GM13976 (cell line): ENCODE results near the gene EOGT.

ENCODE experiments used
- DNase-seq: peaks from one replicate; pipeline ENCODE4 v3.0.0; 2012; ENCODE audit warnings: low spot score
- in situ Hi-C: fragments of 300-500 bp; cut with MboI; formaldehyde crosslinking; loops from one replicate; pipeline ENCODE4 v1.12.0; 2022; ENCODE audit warnings: low sequenced_read_pairs, mixed read lengths, inconsistent platforms; ENCODE audit not compliant: unreplicated experiment
- TF ChIP-seq, protein P1 (sequence below): IDR thresholded peaks from 2 replicates; pipeline ENCODE4 v1.5.1; 2012; ENCODE audit warnings: borderline replicate concordance, mild to moderate bottlenecking; ENCODE audit not compliant: insufficient read depth; ENCODE audit errors: extremely low read depth, missing control alignments, control extremely low read depth

The EOGT gene

GRCh38 chr3:68986496-68987208 lies 26.8 kb downstream of the EOGT start:
- in situ Hi-C loops = no loop called here
- TF ChIP-seq, protein P1, sequence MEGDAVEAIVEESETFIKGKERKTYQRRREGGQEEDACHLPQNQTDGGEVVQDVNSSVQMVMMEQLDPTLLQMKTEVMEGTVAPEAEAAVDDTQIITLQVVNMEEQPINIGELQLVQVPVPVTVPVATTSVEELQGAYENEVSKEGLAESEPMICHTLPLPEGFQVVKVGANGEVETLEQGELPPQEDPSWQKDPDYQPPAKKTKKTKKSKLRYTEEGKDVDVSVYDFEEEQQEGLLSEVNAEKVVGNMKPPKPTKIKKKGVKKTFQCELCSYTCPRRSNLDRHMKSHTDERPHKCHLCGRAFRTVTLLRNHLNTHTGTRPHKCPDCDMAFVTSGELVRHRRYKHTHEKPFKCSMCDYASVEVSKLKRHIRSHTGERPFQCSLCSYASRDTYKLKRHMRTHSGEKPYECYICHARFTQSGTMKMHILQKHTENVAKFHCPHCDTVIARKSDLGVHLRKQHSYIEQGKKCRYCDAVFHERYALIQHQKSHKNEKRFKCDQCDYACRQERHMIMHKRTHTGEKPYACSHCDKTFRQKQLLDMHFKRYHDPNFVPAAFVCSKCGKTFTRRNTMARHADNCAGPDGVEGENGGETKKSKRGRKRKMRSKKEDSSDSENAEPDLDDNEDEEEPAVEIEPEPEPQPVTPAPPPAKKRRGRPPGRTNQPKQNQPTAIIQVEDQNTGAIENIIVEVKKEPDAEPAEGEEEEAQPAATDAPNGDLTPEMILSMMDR = no peak
- no peak for DNase-seq

DNA sequence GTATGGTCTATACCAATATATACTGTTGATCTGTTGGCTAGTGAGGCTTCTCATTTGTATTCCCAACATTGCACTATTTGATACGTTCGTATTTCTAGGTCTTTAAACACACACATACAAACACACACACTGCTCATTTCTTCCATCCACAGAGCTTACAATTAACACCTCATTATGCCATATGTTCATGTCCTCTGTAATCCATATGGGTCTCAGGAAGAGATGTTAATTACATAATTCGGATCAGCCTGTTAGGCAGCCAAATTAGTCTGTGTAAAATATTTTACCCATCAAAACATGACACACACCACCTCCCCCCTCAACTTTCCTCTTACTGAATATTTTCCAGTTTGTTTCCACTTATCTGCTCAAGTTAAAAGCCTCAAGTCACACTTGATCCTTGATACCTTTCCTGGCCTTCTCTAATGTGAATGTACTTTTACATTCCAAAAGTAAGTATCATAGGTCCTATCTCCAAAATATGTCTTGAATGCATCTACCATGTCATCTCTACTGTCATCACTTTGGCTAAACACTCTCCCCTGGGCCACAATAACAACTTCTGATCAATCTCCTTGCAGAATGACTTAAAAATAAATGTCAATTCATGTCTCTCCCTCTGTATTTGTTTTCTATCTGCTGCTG lies 28.2 kb downstream of the EOGT start:
- no peak for DNase-seq
- TF ChIP-seq, protein P1 = no peak
- in situ Hi-C loops = no loop called here

- no peak for DNase-seq
- TF ChIP-seq, protein P1 = no peak
- in situ Hi-C loops = no loop called here
Measured at GRCh38 chr3:68984011-68984530, 29.4 kb downstream of the EOGT start.

- in situ Hi-C loops = no loop called here
- DNase-seq = no peak
- TF ChIP-seq, protein P1 = no peak
Measured at GRCh38 chr3:68977486-68978167, 35.9 kb downstream of the EOGT start.

DNA sequence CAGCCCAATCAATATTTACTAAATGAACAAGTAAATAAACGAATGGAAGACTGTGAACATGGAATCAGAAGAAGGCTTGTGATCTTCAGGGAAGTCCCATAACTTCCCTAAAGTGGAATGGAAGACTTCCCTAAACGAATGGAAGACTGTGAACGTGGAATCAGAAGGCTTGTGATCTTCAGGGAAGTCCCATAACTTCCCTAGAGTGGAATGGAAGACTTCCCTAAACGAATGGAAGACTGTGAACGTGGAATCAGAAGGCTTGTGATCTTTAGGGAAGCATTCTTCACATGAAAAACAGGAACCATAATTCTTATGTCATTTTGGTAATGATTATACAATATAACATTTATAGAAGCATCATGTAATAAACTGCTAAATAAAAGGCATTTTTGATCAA lies 38.8 kb downstream of the EOGT start:
- TF ChIP-seq, protein P1 = no peak
- no peak for DNase-seq
- in situ Hi-C loops = no loop called here

DNA sequence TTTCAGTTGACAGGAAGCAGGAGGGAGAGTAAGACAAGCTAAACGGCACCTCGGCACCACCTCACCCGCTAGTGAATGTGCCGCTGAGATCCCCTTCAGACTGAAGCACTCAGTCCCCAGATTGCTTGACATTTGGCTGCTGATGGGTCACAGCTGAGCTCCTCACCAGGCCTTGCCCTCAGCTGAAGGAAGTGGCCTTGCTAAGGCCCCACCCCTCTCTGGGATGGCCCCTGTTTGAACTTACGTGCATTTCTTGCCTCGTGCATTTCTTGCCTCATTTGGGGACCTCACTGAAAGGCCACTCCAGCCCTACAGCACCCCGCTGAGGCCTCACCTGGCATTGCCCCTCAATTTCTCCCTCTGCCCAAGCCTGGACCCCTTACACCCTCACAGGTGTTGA lies 39.8 kb downstream of the EOGT start:
- TF ChIP-seq, protein P1 = no peak
- no peak for DNase-seq

More for the DNA sequence above, 39.8 kb downstream of the EOGT start:
- in situ Hi-C loops = no loop called here
